ENCODE data around the gene SLC9A9.
A peak's percentile ranks its signal among the peaks of the same experiment; 100 is the strongest.

Gene SLC9A9

GRCh38 chr3:143329567-143330211, 518.6 kb downstream of the SLC9A9 start:
- TF ChIP-seq CTCF (IDR thresholded peaks at IDR 0.05; ENCODE audit: insufficient read depth, low read depth, low read length, missing control alignments): no peak

GRCh38 chr3:143328451-143328850, 519.8 kb downstream of the SLC9A9 start:
- DNase-seq (ENCODE audit: low read depth): no peak
- no peak overlapping the region for H3K4me3 ChIP-seq (ENCODE audit: low read length)
- TF ChIP-seq CTCF (IDR thresholded peaks at IDR 0.05; ENCODE audit: insufficient read depth, low read depth, low read length, missing control alignments): no peak

More at GRCh38 chr3:143329567-143330211, 518.6 kb downstream of the SLC9A9 start:
- no peak for DNase-seq (ENCODE audit: low read depth)
- no peak overlapping the region for H3K4me3 ChIP-seq (ENCODE audit: low read length)

- TF ChIP-seq CTCF (IDR thresholded peaks at IDR 0.05; ENCODE audit: insufficient read depth, low read depth, low read length, missing control alignments): no peak
- peak; percentile 4 for DNase-seq (ENCODE audit: low read depth)
- H3K4me3 ChIP-seq (ENCODE audit: low read length): no peak overlapping the region
These were observed 521.1 kb downstream of the SLC9A9 start for GRCh38 chr3:143326983-143327778.

GRCh38 chr3:143321058-143321769, 527.1 kb downstream of the SLC9A9 start:
- no peak for DNase-seq (ENCODE audit: low read depth)
- TF ChIP-seq CTCF (IDR thresholded peaks at IDR 0.05; ENCODE audit: insufficient read depth, low read depth, low read length, missing control alignments): no peak
- no peak overlapping the region for H3K4me3 ChIP-seq (ENCODE audit: low read length)

- H3K4me3 ChIP-seq (ENCODE audit: low read length): no peak overlapping the region
- no peak for TF ChIP-seq CTCF (IDR thresholded peaks at IDR 0.05; ENCODE audit: insufficient read depth, low read depth, low read length, missing control alignments)
- no peak for DNase-seq (ENCODE audit: low read depth)
These were observed 532.5 kb downstream of the SLC9A9 start for GRCh38 chr3:143315766-143316165.

- no peak for DNase-seq (ENCODE audit: low read depth)
- TF ChIP-seq CTCF (IDR thresholded peaks at IDR 0.05; ENCODE audit: insufficient read depth, low read depth, low read length, missing control alignments): no peak
- H3K4me3 ChIP-seq (ENCODE audit: low read length): no peak overlapping the region
These were observed 533.8 kb downstream of the SLC9A9 start for GRCh38 chr3:143314251-143315093.

All from epithelial cell of esophagus (primary cell).